Activated CD4-positive, alpha-beta T cell treated with anti-CD3 and anti-CD28 coated beads, Interleukin-2, amount 50 U/mL, for 48 hours (primary cell): ENCODE data around the gene NCOA3.

Experiments
- DNase-seq, 2 experiments: peaks; one replicate each; pipeline ENCODE4 v3.0.0-alpha.2; 2020

NCOA3 gene

DNA sequence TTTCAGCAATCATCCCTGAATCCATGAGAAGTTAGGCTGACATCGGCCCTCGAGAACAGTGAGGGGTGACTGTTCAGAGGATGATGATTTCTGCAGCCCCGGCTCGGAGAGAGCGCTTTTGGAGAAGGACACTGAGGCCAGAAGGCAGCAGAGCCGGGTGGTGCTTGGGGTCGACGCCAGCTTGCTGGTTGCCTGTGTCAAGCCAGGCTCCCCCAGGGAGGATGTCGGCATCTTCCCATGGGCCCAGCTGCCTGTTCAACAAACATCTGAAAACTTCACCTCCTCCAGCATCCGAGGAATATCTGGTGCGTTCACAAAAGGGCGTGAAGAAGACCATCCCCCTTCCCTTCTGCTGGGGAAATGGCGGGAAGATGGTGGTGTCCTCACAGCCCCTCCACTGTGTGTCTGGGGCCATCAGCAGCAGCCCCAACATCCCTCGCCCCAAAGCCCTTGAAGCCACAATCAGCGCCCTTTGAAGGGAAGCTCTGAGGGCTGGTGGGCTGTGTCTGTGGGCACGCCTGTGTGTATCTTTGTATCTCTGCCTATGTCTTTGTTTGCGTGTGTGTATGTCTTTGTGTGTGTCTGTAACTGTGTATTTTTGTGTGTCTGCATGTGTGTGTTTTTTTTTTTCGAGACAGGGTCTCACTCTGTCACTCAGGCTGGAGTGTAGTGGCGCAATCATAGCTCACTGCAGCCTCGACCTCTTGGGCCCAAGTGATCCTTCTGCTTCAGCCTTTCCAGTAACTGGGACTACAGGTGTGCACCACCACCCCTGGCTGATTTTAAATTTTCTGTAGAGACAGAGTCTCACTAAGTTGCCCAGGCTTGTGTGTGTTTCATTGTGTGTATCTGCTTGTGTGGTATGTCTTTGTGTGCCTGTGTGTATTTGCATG lies 185.7 kb downstream of the NCOA3 start:
- no peak for DNase-seq

DNA sequence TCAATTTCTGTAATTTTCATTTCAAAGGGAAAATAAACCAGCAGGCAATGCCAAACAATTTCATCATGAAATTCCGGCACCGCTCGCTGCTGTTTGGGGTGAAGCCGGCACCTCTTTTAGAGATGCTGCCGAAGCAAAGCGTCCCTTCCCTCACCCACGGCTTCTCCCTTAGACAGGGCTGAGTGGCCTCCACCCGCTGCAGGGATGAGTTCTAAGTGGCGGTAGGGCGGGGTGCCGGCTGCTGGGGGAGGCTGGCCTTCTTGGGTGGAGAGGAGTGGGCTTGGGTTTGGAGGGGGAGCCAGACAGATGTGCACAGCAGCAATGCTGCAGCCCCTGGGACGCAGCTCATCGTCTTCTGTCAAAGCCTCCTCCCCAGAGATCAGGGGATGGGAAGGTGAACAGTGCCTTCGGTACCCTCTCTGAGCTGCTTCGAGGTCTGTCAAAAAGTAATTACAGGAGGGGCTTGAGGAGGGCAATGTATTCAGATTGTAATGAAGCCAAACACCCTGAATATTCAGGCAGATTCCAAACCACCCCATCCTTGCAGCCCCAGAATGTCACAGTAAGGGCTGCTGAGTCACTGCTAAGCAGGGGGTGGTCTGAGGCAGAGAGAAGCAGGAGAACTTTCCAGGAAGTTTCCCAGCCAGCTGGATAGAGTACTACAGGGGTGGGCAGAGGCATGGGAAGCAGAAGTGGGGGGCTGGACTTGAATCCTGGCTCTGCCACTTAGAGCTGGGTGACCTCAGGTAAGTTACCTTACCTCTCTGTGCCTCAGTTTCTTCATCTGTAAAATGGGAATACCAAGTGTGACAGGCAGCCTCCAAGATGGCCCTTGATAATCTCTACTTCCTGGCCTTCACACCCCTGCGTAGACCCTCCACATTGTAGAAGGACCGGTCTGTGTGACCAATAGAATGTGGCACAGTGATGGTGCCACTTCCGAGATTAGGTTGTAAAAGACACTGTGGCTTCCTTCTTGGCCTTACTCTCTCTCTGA lies 187.0 kb downstream of the NCOA3 start:
- DNase-seq: no peak

DNA sequence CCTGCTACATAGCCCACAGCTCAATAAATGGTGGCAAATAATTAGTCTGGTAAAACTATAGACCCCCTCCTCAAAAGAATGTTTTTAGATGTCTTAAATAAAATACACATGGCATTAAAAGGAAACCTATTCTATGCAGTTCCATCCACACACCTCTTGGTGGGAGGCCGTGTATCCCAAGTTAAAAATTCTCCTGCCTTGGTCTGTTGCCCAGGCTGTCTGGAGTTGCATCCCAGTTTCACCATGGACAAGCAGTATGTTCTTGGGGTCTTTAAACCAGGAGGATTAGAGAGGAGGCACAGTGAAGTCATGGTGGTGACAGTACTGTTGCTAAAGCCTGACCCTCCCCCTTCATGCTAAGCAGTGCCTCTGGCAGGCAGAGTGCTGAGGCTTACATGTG lies 188.0 kb downstream of the NCOA3 start:
- DNase-seq: no peak

- no peak for DNase-seq
These were observed 189.9 kb downstream of the NCOA3 start for GRCh38 chr20:47691625-47692024.

DNA sequence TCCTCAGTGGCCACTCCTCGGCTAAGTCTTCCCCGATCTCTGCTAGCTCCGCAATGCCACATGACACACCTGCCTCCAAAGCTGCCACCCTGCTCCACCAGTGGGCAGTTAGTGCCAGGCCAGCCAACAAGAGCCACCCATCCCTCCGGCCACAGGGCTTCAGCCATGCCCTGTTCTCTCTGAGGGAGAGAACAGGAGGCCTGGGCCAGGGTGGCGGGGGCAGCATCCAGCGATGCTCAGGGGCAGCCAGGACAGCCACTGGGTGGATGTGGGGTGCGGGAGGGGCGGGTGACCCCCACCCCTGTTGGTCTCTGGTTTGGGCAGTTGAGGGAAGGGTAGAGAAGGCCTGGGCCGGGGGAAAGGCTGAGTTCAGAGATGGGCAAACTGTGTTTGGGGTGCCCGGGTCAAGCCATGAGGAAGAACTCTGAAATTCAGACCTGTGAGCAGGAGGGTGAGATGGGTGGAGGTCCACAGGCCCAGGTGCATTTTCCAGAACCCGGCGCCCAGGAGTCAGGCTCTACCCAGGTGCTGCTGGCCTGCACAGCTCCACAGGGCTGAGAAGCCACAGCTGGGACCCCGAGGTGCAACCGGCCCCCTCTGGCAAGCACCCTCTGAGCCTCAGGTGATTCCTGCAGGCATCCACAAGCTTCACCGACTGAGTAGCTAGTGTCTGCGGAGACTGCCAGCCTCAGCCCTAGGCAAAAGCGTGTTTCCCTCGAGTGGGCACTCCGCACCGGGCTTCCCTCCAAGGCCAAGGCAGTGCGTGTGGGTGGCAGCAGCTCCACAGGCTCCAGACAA lies 192.5 kb downstream of the NCOA3 start:
- DNase-seq: no peak

GRCh38 chr20:47696856-47697255 lies 195.2 kb downstream of the NCOA3 start:
- DNase-seq: no peak

DNA sequence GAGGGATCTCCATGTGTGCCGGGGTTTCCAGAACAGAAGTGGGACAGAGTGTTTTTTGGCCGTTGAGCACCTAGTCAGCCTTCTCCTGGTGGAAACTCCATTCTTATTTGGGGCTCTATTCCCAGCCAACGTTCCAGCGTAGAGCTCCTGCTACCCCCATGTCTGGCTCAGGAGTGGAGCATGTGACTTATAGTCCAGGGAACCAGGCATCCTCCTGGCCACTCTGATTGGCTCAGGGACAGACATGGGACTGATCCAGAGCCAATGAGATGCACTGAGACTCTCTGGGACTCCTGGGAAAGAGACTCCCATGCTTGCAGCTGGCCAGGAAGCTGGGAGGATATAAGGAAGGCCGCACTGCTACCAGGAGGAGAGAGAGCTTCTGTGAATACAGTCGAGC lies 196.5 kb downstream of the NCOA3 start:
- no peak for DNase-seq

DNA sequence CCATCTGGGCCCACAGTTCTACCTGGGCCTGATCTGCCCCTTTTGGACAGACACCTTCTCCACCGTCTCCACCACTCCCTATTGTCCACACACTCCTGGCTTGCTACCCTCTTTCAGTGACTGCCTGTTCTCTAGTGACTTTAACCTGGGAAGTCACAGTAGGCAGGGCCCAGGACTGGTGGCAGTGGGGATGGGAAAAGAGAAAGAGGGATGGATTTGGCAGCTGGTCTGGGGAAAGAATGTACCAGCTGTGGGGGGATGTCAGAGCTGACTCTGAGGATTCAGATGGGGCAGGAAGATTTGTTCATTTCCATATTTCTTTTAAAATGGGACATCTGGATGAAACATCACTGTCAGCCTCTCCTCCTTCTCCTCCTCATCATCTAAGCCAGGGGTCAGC lies 198.1 kb downstream of the NCOA3 start:
- DNase-seq: no peak

- no peak for DNase-seq
These were observed 198.6 kb downstream of the NCOA3 start for GRCh38 chr20:47700327-47700726.

DNA sequence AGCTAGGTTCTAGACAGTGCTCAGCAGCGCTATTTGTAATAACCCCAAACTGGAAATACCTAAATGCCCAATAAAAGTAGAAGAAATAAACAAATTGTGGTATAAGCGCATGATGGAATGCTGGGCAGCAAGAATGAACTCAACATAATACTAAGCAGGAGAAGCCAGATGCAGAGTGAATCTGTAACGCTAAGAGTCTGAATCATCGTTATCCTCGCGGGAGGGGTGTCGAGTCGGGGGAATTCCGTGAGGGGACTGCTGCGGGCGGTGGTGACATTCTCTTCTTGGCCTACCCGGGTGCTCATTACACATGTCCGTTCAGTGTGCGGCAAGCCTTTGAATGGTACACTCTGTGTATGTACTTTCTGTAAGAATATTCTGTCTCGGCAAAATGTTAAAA lies 199.9 kb downstream of the NCOA3 start:
- DNase-seq: no peak

DNA sequence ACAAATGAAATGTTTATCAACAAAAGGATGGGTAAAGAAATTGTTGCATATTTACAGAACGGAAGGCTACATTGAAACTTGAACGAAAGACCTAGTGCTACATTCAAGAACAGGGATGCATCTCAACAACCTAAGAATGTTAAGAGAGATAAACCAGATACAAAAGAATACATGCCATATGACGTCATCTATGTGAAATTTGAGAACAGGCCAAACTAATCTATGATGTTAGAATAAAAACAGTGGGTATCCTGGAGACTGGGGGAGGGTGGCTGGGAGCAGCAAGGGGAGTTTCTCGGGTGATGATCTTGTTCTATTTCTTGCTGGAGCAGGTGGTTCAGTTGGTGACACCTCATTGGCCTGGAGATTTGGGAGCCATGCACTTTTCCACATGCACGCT lies 202.1 kb downstream of the NCOA3 start:
- no peak for DNase-seq

DNA sequence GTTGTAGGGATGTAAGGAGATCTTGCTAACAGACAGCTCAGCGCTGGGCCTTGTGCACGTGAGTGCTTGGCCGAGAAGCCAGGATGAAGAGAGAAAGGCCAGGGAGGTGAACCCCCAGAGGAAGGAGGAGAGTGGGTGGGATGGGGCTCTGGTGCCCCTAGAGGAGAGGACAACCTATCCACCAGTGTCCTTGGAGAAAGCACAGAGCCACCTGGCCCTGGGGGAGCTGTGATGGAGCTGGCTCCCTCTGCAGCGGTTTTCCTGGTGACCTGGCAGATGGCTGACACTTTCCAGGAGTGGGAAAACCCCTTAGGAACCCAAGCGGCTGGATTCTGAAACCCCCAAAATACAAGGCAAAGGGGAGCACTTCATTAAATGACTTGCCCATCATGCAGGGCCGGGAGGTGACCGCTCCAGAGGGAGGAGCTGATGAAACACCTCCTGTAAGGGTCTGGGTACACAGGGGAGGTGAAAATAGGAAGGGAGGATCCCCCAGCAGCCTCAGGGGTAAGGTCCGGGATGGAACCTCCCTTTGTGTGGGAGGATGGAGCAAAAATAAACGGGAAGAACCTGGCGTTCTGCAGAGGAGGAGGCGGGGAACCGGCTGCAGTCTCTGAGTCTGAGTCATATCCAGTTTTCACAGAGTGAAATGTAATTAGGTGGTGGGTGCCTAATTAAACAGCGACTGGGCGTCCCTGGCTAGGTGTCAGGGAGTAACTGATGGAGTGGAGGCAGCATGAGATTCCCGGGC lies 203.2 kb downstream of the NCOA3 start:
- no peak for DNase-seq

GRCh38 chr20:47705497-47705856 lies 203.8 kb downstream of the NCOA3 start:
- DNase-seq: no peak

- DNase-seq: no peak
These were observed 204.7 kb downstream of the NCOA3 start for GRCh38 chr20:47706345-47706744.
